Panc1 (cell line): ENCODE results near the gene RBPMS2. TPM values are rescaled to one million over a fixed set of nuclear protein-coding genes. Genes with fewer than 3 reads are reported as not detected.

Source experiments
- ATAC-seq: fragments of 200-7000 bp; cut with Tn5 transposase; 2 replicates; pipeline ENCODE4 v1.9.1; 2020; ENCODE audit warnings: mild to moderate bottlenecking, moderate library complexity
- BruUV-seq: library from RNA; stranded (reverse); fragments of 400-500 nt; replicated peaks from 2 replicates; lab custom pipeline; 2021; lab: Mats Ljungman, UMichigan
- CTCF ChIA-PET: fragments of 300-600 bp; sonication (Branson Sonifier 250); formaldehyde crosslinking; loops from one replicate; lab custom pipeline; 2022; ENCODE audit warnings: antibody characterized with exemption; lab: Charles Lee
- POLR2A ChIA-PET: fragments of 300-600 bp; sonication (Branson Sonifier 250); formaldehyde crosslinking; loops from one replicate; lab custom pipeline; 2022; ENCODE audit warnings: antibody characterized with exemption; lab: Charles Lee
- DNase-seq: peaks from one replicate; pipeline ENCODE4 v3.0.0-alpha.2; 2010; ENCODE audit warnings: low read depth, low spot score
- H3K27ac ChIP-seq: 2 replicates; pipeline ENCODE4 v1.5.1; 2011; ENCODE audit warnings: mild to moderate bottlenecking, low read length, inconsistent platforms
- H3K27me3 ChIP-seq: fragments of 200-500 bp; sonication (Bioruptor generic); 2 replicates; pipeline ENCODE4 v1.6.0; 2014; ENCODE audit warnings: low read length, inconsistent platforms; ENCODE audit not compliant: control insufficient read depth, insufficient read depth
- H3K36me3 ChIP-seq: fragments of 200-500 bp; sonication (Bioruptor generic); 2 replicates; pipeline ENCODE4 v1.5.1; 2014; ENCODE audit warnings: inconsistent platforms, mild to moderate bottlenecking, low read length, moderate library complexity; ENCODE audit not compliant: control insufficient read depth, insufficient read depth
- H3K4me1 ChIP-seq: 2 replicates; pipeline ENCODE4 v1.5.1; 2011; ENCODE audit warnings: inconsistent platforms, mild to moderate bottlenecking, low read length, moderate library complexity; ENCODE audit not compliant: control insufficient read depth, insufficient read depth
- H3K4me3 ChIP-seq, 2 experiments: 2 replicates each; pipeline ENCODE4 v1.5.1; 2011 to 2012; ENCODE audit warnings: low read depth in 2 of 2, low read length in 2 of 2, mild to moderate bottlenecking in 2 of 2, inconsistent platforms in 1 of 2, moderate library complexity in 1 of 2
- H3K9me3 ChIP-seq: fragments of 200-500 bp; sonication (Bioruptor generic); 2 replicates; pipeline ENCODE4 v1.5.1; 2014; ENCODE audit warnings: low read depth, mild to moderate bottlenecking, inconsistent platforms, low read length, moderate library complexity; ENCODE audit not compliant: control insufficient read depth, insufficient read depth
- POLR2AphosphoS5 ChIP-seq: IDR thresholded peaks from 2 replicates; pipeline ENCODE4 v1.6.1; 2012; ENCODE audit warnings: mild to moderate bottlenecking, low read depth, low read length, moderate library complexity
- SIN3A ChIP-seq: IDR thresholded peaks from 2 replicates; pipeline ENCODE4 v1.6.1; 2012; ENCODE audit warnings: low read depth, mild to moderate bottlenecking, low read length, moderate library complexity, borderline replicate concordance; ENCODE audit not compliant: insufficient read depth
- TCF7L2 ChIP-seq: IDR thresholded peaks from 2 replicates; pipeline ENCODE4 v1.6.1; 2011; ENCODE audit warnings: mild to moderate bottlenecking, low read depth, low read length, inconsistent platforms
- in situ Hi-C: cut with HindIII; loops from 2 replicates; pipeline ENCODE4 v1.10.0; 2016; ENCODE audit warnings: low sequenced_read_pairs, low pct_unique_long_range_greater_than_20kb
- intact Hi-C: fragments of 100-400 bp; cut with micrococcal nuclease; formaldehyde crosslinking; loops from one replicate; pipeline ENCODE4 v1.10.0; 2022; ENCODE audit not compliant: unreplicated experiment
- total RNA-seq: library from RNA; stranded (reverse); gene quantifications from one replicate; pipeline ENCODE4 v1.2.1, GENCODE V29; 2021; ENCODE audit not compliant: unreplicated experiment
- TF ChIP-seq, protein P1 (sequence below): fragments of 450-650 bp; IDR thresholded peaks from 2 replicates; pipeline ENCODE4 v1.5.1; 2017; ENCODE audit warnings: mild to moderate bottlenecking
- TF ChIP-seq, protein P2 (sequence below), 2 experiments: IDR thresholded peaks; 2 replicates each; pipeline ENCODE4 v1.6.1; 2011 to 2012; ENCODE audit warnings: low read depth in 2 of 2, control low read depth in 1 of 2, low read length in 1 of 2, mild to moderate bottlenecking in 1 of 2, moderate library complexity in 1 of 2; ENCODE audit not compliant: insufficient read depth in 1 of 2

RBPMS2 gene
- total RNA-seq, 1 experiment from 2014 or later = 33.7 TPM

DNA sequence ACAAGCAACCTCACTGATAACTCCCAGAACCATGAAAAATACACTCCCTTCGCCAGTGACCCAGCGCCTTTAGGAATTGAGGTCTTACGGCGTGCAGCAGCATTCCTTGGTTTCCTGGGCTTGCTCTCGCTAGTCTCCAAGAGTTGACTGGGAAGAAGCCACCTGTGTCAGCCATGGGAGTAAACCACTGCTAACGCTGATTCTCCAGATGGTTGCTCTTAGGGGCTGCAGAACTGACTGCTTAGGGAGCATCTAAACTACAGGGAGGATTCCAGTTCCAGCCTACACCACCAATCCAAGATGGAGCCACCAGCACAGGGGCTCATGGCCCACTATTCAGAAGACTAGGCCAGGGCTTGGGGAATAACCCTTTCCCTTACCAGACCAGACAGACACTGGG is 2.4 kb downstream of the RBPMS2 start:
- H3K36me3 ChIP-seq = no peaks in the 10 kb centered on the region
- TF ChIP-seq, protein P1, sequence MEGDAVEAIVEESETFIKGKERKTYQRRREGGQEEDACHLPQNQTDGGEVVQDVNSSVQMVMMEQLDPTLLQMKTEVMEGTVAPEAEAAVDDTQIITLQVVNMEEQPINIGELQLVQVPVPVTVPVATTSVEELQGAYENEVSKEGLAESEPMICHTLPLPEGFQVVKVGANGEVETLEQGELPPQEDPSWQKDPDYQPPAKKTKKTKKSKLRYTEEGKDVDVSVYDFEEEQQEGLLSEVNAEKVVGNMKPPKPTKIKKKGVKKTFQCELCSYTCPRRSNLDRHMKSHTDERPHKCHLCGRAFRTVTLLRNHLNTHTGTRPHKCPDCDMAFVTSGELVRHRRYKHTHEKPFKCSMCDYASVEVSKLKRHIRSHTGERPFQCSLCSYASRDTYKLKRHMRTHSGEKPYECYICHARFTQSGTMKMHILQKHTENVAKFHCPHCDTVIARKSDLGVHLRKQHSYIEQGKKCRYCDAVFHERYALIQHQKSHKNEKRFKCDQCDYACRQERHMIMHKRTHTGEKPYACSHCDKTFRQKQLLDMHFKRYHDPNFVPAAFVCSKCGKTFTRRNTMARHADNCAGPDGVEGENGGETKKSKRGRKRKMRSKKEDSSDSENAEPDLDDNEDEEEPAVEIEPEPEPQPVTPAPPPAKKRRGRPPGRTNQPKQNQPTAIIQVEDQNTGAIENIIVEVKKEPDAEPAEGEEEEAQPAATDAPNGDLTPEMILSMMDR = no peak
- TF ChIP-seq TCF7L2 (no peak), SIN3A (no peak), POLR2AphosphoS5 (no peak)
- TF ChIP-seq, protein P2, sequence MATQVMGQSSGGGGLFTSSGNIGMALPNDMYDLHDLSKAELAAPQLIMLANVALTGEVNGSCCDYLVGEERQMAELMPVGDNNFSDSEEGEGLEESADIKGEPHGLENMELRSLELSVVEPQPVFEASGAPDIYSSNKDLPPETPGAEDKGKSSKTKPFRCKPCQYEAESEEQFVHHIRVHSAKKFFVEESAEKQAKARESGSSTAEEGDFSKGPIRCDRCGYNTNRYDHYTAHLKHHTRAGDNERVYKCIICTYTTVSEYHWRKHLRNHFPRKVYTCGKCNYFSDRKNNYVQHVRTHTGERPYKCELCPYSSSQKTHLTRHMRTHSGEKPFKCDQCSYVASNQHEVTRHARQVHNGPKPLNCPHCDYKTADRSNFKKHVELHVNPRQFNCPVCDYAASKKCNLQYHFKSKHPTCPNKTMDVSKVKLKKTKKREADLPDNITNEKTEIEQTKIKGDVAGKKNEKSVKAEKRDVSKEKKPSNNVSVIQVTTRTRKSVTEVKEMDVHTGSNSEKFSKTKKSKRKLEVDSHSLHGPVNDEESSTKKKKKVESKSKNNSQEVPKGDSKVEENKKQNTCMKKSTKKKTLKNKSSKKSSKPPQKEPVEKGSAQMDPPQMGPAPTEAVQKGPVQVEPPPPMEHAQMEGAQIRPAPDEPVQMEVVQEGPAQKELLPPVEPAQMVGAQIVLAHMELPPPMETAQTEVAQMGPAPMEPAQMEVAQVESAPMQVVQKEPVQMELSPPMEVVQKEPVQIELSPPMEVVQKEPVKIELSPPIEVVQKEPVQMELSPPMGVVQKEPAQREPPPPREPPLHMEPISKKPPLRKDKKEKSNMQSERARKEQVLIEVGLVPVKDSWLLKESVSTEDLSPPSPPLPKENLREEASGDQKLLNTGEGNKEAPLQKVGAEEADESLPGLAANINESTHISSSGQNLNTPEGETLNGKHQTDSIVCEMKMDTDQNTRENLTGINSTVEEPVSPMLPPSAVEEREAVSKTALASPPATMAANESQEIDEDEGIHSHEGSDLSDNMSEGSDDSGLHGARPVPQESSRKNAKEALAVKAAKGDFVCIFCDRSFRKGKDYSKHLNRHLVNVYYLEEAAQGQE (IDR thresholded peaks at IDR 0.05; ENCODE audit: insufficient read depth in 1 of 2, low read depth in 2 of 2, low read length in 1 of 2) = no peak
- H3K9me3 ChIP-seq = no peaks in the 10 kb centered on the region
- ChIA-PET POLR2A (no interaction called here), CTCF (interaction anchor here (0.6 kb wide), 1 partner anchor 1429 kb away, joined by 3 read pairs; no protein-coding TSS in a partner anchor)
- no peak for ATAC-seq
- H3K4me1 ChIP-seq = peaks cover 15% of the 10 kb centered on the region
- H3K27ac ChIP-seq = no peak overlapping the region
- intact Hi-C loops = no loop called here
- no peak for DNase-seq
- no TSS peak for BruUV-seq
- in situ Hi-C loops = no loop called here
- H3K4me3 ChIP-seq = no peak overlapping the region
- no peaks in the 10 kb centered on the region for H3K27me3 ChIP-seq

DNA sequence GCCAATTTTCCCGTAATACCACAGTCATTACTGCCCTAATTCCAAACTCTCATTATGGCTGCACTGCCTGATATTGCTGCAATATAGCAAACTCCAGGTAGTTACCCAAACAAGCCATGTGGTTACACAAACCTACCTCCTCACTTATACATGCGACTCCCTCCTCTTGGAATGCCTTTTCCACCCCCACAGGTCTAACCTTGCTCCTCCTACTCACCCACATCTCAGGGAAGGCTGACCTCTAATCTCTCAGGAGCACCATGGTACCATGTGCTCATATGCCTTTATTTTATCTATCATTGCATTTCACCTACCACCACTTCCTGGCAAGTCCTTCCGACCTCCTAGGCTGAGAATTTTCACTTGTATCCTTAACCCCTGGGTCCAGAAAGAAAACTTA is 2.9 kb downstream of the RBPMS2 start:
- no peak for ATAC-seq
- H3K27ac ChIP-seq = no peak overlapping the region
- no peaks in the 10 kb centered on the region for H3K27me3 ChIP-seq
- H3K36me3 ChIP-seq = no peaks in the 10 kb centered on the region
- no peaks in the 10 kb centered on the region for H3K9me3 ChIP-seq
- in situ Hi-C loops = no loop called here
- intact Hi-C loops = no loop called here
- no peak overlapping the region for H3K4me3 ChIP-seq
- TF ChIP-seq SIN3A (no peak), TCF7L2 (no peak), POLR2AphosphoS5 (no peak)
- TF ChIP-seq, protein P1 = no peak
- TF ChIP-seq, protein P2 (IDR thresholded peaks at IDR 0.05; ENCODE audit: insufficient read depth in 1 of 2, low read depth in 2 of 2, low read length in 1 of 2) = no peak
- POLR2A ChIA-PET = no interaction called here
- CTCF ChIA-PET = no interaction called here
- H3K4me1 ChIP-seq = peaks cover 15% of the 10 kb centered on the region
- BruUV-seq = TSS peak; percentile 62
- DNase-seq = no peak
